GM12892 (cell line): Measurements from ENCODE around the gene OR9A2.

Experiments used
- DNase-seq: peaks from one replicate; pipeline ENCODE4 v3.0.0; 2011; ENCODE audit not compliant: insufficient read length
- FAIRE-seq: peaks from 2 replicates; lab custom pipeline; 2011; peaks lifted over from hg19 to GRCh38; lab: Jason Lieb, UNC
- POLR2A ChIP-seq: IDR thresholded peaks from 2 replicates; pipeline ENCODE4 v1.6.1; 2011; ENCODE audit warnings: low read depth, low read length, control low read depth
- POLR2AphosphoS5 ChIP-seq: IDR thresholded peaks from 2 replicates; pipeline ENCODE4 v1.6.1; 2011; ENCODE audit warnings: low read depth, low read length, control low read depth
- TAF1 ChIP-seq: IDR thresholded peaks from 2 replicates; pipeline ENCODE4 v1.6.1; 2011; ENCODE audit warnings: low read depth, mild to moderate bottlenecking, control low read depth, low read length, borderline replicate concordance

OR9A2 gene

GRCh38 chr7:143047326-143047725 is 20.4 kb upstream of the OR9A2 start:
- no peak for FAIRE-seq
- TF ChIP-seq POLR2AphosphoS5 (no peak), POLR2A (no peak), TAF1 (no peak)
- DNase-seq, result no peak

- no peak for DNase-seq
- FAIRE-seq, result no peak
- TF ChIP-seq TAF1, result no peak
- no peak for TF ChIP-seq POLR2AphosphoS5
- no peak for TF ChIP-seq POLR2A
Observed at GRCh38 chr7:143046426-143046851, 19.5 kb upstream of the OR9A2 start.

GRCh38 chr7:143043391-143043790 is 16.5 kb upstream of the OR9A2 start:
- DNase-seq, result no peak
- TF ChIP-seq TAF1, result no peak
- no peak for TF ChIP-seq POLR2AphosphoS5
- no peak for TF ChIP-seq POLR2A
- FAIRE-seq, result no peak

- no peak for DNase-seq
- TF ChIP-seq POLR2A (no peak), TAF1 (no peak), POLR2AphosphoS5 (no peak)
- no peak for FAIRE-seq
Observed at GRCh38 chr7:143042790-143043271, 15.9 kb upstream of the OR9A2 start.

GRCh38 chr7:143042159-143042789 is 15.3 kb upstream of the OR9A2 start:
- no peak for FAIRE-seq
- no peak for TF ChIP-seq POLR2AphosphoS5
- no peak for TF ChIP-seq TAF1
- TF ChIP-seq POLR2A, result no peak
- DNase-seq, result no peak

- no peak for DNase-seq
- FAIRE-seq, result no peak
Observed at GRCh38 chr7:143041346-143041745, 14.4 kb upstream of the OR9A2 start.

GRCh38 chr7:143040209-143040715 is 13.3 kb upstream of the OR9A2 start:
- TF ChIP-seq TAF1 (no peak), POLR2AphosphoS5 (no peak), POLR2A (no peak)
- FAIRE-seq (no peak), DNase-seq (no peak)

More at GRCh38 chr7:143041346-143041745, 14.4 kb upstream of the OR9A2 start:
- no peak for TF ChIP-seq POLR2AphosphoS5
- TF ChIP-seq TAF1, result no peak
- no peak for TF ChIP-seq POLR2A

- no peak for TF ChIP-seq POLR2AphosphoS5
- no peak for TF ChIP-seq POLR2A
- TF ChIP-seq TAF1, result no peak
- DNase-seq (no peak), FAIRE-seq (no peak)
Observed at GRCh38 chr7:143038635-143039034, 11.7 kb upstream of the OR9A2 start.

- TF ChIP-seq TAF1 (no peak), POLR2AphosphoS5 (no peak), POLR2A (no peak)
- DNase-seq, result no peak
- no peak for FAIRE-seq
Observed at GRCh38 chr7:143027683-143028082, 751 bp upstream of the OR9A2 start.

- FAIRE-seq (no peak), DNase-seq (no peak)
- TF ChIP-seq POLR2AphosphoS5 (no peak), POLR2A (no peak), TAF1 (no peak)
Observed at GRCh38 chr7:143025371-143025770, 1.6 kb downstream of the OR9A2 start.

- FAIRE-seq (no peak), DNase-seq (no peak)
- TF ChIP-seq TAF1, result no peak
- no peak for TF ChIP-seq POLR2AphosphoS5
- no peak for TF ChIP-seq POLR2A
Observed at GRCh38 chr7:143023047-143023446, 3.9 kb downstream of the OR9A2 start.

GRCh38 chr7:143018931-143019330 is 8.0 kb downstream of the OR9A2 start:
- DNase-seq (no peak), FAIRE-seq (no peak)
- no peak for TF ChIP-seq POLR2AphosphoS5
- no peak for TF ChIP-seq POLR2A
- TF ChIP-seq TAF1, result no peak
